Sigmoid colon (tissue), 4 donors: ENCODE results near the gene WWC2.

Source experiments
- CTCF ChIP-seq, 4 experiments: fragments of 450-650 bp in 3 of 4; fragments of 200-600 bp in 1 of 4; IDR thresholded peaks; one replicate each; pipeline ENCODE4 v1.5.1; 2016 to 2019; ENCODE audit warnings: antibody characterized with exemption in 4 of 4, mild to moderate bottlenecking in 3 of 4, moderate library complexity in 2 of 4
- EP300 ChIP-seq, 4 donors: sonication (generic); formaldehyde crosslinking; IDR thresholded peaks; one replicate each; pipeline ENCODE4 v1.6.1; 2017; ENCODE audit warnings: antibody characterized with exemption in 4 of 4
- POLR2A ChIP-seq, 2 donors: fragments of 450-650 bp; IDR thresholded peaks; one replicate each; pipeline ENCODE4 v1.6.1; 2016; ENCODE audit warnings: antibody characterized with exemption in 2 of 2, mild to moderate bottlenecking in 2 of 2, moderate library complexity in 2 of 2
- POLR2AphosphoS5 ChIP-seq, 4 donors: sonication (generic); formaldehyde crosslinking; IDR thresholded peaks; one replicate each; pipeline ENCODE4 v1.6.1; 2017; ENCODE audit warnings: antibody characterized with exemption in 4 of 4

DNA sequence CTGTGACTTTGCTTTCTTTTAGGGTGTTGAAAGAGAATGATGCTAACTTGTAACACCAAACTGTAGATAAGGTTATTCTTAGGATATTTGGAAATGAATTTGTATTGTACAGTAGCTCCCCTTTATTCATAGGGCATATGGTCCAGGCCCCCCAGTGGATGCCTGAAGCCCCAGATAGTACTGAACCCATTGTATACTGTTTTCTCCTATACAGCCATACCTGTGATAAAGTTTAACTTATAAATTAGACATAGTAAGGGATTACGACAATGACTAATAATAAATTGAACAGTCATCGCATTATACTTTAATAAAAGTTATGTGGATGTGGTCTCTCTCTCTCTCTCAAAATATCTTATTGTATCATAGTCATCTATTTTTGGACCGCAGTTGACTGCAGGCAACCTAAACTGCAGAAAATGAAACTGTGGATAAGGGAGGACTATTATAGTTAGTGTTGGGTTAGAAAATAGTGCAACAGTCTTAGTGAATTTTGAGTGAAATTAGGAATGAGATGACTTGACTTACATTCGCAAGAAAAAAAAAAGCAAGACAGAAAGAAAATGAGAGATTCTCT is 115.9 kb downstream of the WWC2 start:
- no peak for TF ChIP-seq POLR2A (IDR thresholded peaks at IDR 0.05)
- no peak for TF ChIP-seq CTCF (IDR thresholded peaks at IDR 0.05)
- TF ChIP-seq EP300 (IDR thresholded peaks at IDR 0.05): no peak
- no peak for TF ChIP-seq POLR2AphosphoS5 (IDR thresholded peaks at IDR 0.05)
